HepG2 (cell line): ENCODE data around the gene LTBR. TPM values are rescaled to one million over a fixed set of nuclear protein-coding genes. Genes with fewer than 3 reads are reported as not detected.

Experiments
- ATAC-seq: fragments of 200-7000 bp; cut with Tn5 transposase; 3 replicates; pipeline ENCODE4 v1.9.1; 2020; ENCODE audit warnings: mild to moderate bottlenecking, moderate library complexity
- BruUV-seq: library from RNA; stranded (reverse); fragments of 400-500 nt; replicated peaks from 2 replicates; lab custom pipeline; 2021; lab: Mats Ljungman, UMichigan
- CTCF ChIA-PET: fragments of 300-600 bp; formaldehyde crosslinking; extraction: SDS; loops from one replicate; lab custom pipeline; 2021; ENCODE audit warnings: low total read pairs, inconsistent platforms, low intra/inter-chr PET ratio; lab: Yijun Ruan, JAX
- POLR2A ChIA-PET: fragments of 350-600 bp; sonication (Branson Sonifier 250); formaldehyde crosslinking; loops from one replicate; lab custom pipeline; 2020; ENCODE audit warnings: antibody characterized with exemption, inconsistent platforms; lab: Yijun Ruan, JAX
- DNase-seq: peaks from one replicate; pipeline ENCODE4 v3.0.0-alpha.2; 2015; ENCODE audit warnings: low spot score
- FAIRE-seq: peaks from 3 replicates; lab custom pipeline; 2011; peaks lifted over from hg19 to GRCh38; lab: Jason Lieb, UNC
- H2AFZ ChIP-seq: one replicate; pipeline ENCODE4 v1.6.1; 2011; ENCODE audit warnings: low read length, inconsistent platforms
- H3K27ac ChIP-seq: fragments of 300-600 bp; 3 replicates; pipeline ENCODE4 v1.8.0; 2011; ENCODE audit warnings: mixed run types, mild to moderate bottlenecking, mixed read lengths, low read length, inconsistent platforms; ENCODE audit not compliant: insufficient read depth; ENCODE audit errors: extremely low read length
- H3K27me3 ChIP-seq, 2 experiments: fragments of 200-600 bp in 1 of 2; 2 replicates in 1 of 2; 3 replicates in 1 of 2; pipeline versions ENCODE4 v1.6.0 to v1.8.0; 2011; ENCODE audit warnings: low read length in 2 of 2, mild to moderate bottlenecking in 2 of 2, moderate library complexity in 2 of 2, inconsistent platforms in 1 of 2; ENCODE audit not compliant: insufficient read depth in 2 of 2, control insufficient read depth in 1 of 2
- H3K36me3 ChIP-seq, 2 experiments: fragments of 200-600 bp in 1 of 2; replicated peaks in 1 of 2; 2 replicates in 1 of 2; 3 replicates in 1 of 2; pipeline versions ENCODE4 v1.5.1 to v1.8.0; 2011; ENCODE audit warnings: low read length in 2 of 2, inconsistent platforms in 1 of 2; ENCODE audit not compliant: insufficient read depth in 2 of 2, control insufficient read depth in 1 of 2
- H3K4me1 ChIP-seq: 2 replicates; pipeline ENCODE4 v1.5.1; 2012; ENCODE audit warnings: low read length, inconsistent platforms; ENCODE audit not compliant: insufficient read depth
- H3K4me2 ChIP-seq: 2 replicates; pipeline ENCODE4 v1.6.0; 2011; ENCODE audit warnings: low read depth, low read length, inconsistent platforms
- H3K4me3 ChIP-seq, 3 experiments: fragments of 200-600 bp in 1 of 3; sonication (generic), shearing (Covaris generic) in 1 of 3; replicated peaks in 1 of 3; 2 replicates each; pipeline ENCODE4 v1.5.1; 2011 to 2016; ENCODE audit warnings: low read length in 3 of 3, inconsistent platforms in 2 of 3, low read depth in 2 of 3, mild to moderate bottlenecking in 2 of 3, control low read depth in 1 of 3, mixed read lengths in 1 of 3; ENCODE audit not compliant: insufficient read depth in 1 of 3
- H3K79me2 ChIP-seq: one replicate; pipeline ENCODE4 v1.6.1; 2011; ENCODE audit warnings: low read length, inconsistent platforms; ENCODE audit not compliant: insufficient read depth
- H3K9ac ChIP-seq: 2 replicates; pipeline ENCODE4 v1.6.0; 2011; ENCODE audit warnings: mild to moderate bottlenecking, low read depth, low read length, inconsistent platforms; ENCODE audit not compliant: insufficient read depth
- H3K9me3 ChIP-seq: 2 replicates; pipeline ENCODE4 v1.5.1; 2012; ENCODE audit warnings: mild to moderate bottlenecking, low read length
- H4K20me1 ChIP-seq: 2 replicates; pipeline ENCODE4 v1.6.0; 2011; ENCODE audit warnings: inconsistent platforms, mild to moderate bottlenecking, low read length, moderate library complexity; ENCODE audit not compliant: insufficient read depth
- EED ChIP-seq: sonication (generic); formaldehyde crosslinking; IDR thresholded peaks from 2 replicates; pipeline ENCODE4 v1.5.0; 2020; ENCODE audit warnings: mild to moderate bottlenecking, missing genetic modification reagents
- MAZ ChIP-seq, 2 experiments: sonication (generic) in 1 of 2; formaldehyde crosslinking in 1 of 2; IDR thresholded peaks; 2 replicates each; pipeline versions ENCODE4 v1.5.0 to v1.6.1; 2012 to 2020; ENCODE audit warnings: low read depth in 2 of 2, mild to moderate bottlenecking in 2 of 2, borderline replicate concordance in 1 of 2, improper control_type of control experiment in 1 of 2, low read length in 1 of 2, missing genetic modification reagents in 1 of 2, moderate library complexity in 1 of 2
- MED1 ChIP-seq: sonication (generic); formaldehyde crosslinking; IDR thresholded peaks from 2 replicates; pipeline ENCODE4 v1.4.0; 2020; ENCODE audit warnings: missing genetic modification reagents
- NR2F6 ChIP-seq, 2 experiments: IDR thresholded peaks; 2 replicates each; pipeline ENCODE4 v1.6.1; 2016; ENCODE audit warnings: antibody characterized with exemption in 1 of 2, mild to moderate bottlenecking in 1 of 2
- ZNF263 ChIP-seq: sonication (generic); formaldehyde crosslinking; IDR thresholded peaks from 2 replicates; pipeline ENCODE4 v1.4.0; 2020; ENCODE audit warnings: missing genetic modification reagents
- WGBS: methylation state at CpG from one replicate; pipeline ENCODE4 v1.1.6; 2017; ENCODE audit warnings: low lambda C conversion rate; 5-methylcytosine and 5-hydroxymethylcytosine counted together
- in situ Hi-C: cut with HindIII; loops from 2 replicates; pipeline ENCODE4 v1.10.0; 2017; ENCODE audit warnings: low pct_unique_long_range_greater_than_20kb; ENCODE audit not compliant: extremely low pct_ligation_motif_present
- intact Hi-C: fragments of 100-400 bp; cut with micrococcal nuclease; formaldehyde crosslinking; loops from one replicate; pipeline ENCODE4 v1.10.0; 2022; ENCODE audit not compliant: unreplicated experiment
- polyA plus RNA-seq, 8 experiments: library from polyadenylated mRNA; depleted of rRNA in 3 of 8; stranded (reverse) in 7 of 8; unstranded in 1 of 8; fragments of >200 nt; fragmentation: Illumina TruSeq in 4 of 8; extraction: Trizol in 4 of 8; gene quantifications; 2 replicates each; pipeline versions ENCODE4 v1.2.1 to v1.2.3, GENCODE V29; 2011 to 2016; ENCODE audit warnings: low read depth in 4 of 8, missing spikeins in 1 of 8, mixed read lengths in 1 of 8; ENCODE audit not compliant: insufficient read depth in 1 of 8
- total RNA-seq, 5 experiments: library from RNA; depleted of rRNA; stranded (reverse); fragments of >200 nt; fragmentation: Illumina TruSeq; extraction: Trizol; gene quantifications; 2 replicates each; pipeline ENCODE4 v1.2.3, GENCODE V29; 2016; ENCODE audit warnings: low read depth in 1 of 5
- TF ChIP-seq, protein P1 (sequence below): sonication (generic); formaldehyde crosslinking; IDR thresholded peaks from 2 replicates; pipeline ENCODE4 v1.5.0; 2020; ENCODE audit warnings: missing genetic modification reagents, mild to moderate bottlenecking, borderline replicate concordance

LTBR gene
- total and polyA plus RNA-seq, 2 of the 13 experiments (the other 11 are each of a cell fraction or from before 2014, with no cell fraction given): 31.4 to 34.8 TPM

DNA sequence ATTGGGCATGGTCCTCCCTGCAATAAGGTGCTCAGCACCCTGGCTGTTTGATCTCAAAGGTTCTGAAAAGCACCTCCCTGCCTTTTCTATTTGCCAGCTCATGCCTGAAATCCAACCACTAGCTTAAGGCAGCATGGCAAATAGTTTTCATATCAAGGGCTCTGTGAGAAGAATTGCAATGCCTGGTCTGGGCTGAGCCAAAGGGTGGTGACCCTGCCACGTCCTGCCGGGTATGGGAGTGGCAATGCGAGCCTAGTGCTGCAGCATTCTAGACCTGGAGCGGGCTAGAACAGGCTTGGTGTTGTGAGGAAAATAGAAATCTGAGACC lies 6.3 kb upstream of the LTBR start (continued):
- TF ChIP-seq NR2F6 (IDR thresholded peaks at IDR 0.05) (no peak), NR2F6 (CRISPR knock-in tag; IDR thresholded peaks at IDR 0.05) (no peak), MAZ (IDR thresholded peaks at IDR 0.05; ENCODE audit: borderline replicate concordance, low read depth, low read length) (no peak), MAZ (CRISPR knock-in tag; IDR thresholded peaks at IDR 0.05; ENCODE audit: low read depth) (no peak), MED1 (CRISPR knock-in tag) (peak; percentile 19; the same call in 1 of the 2 replicates), EED (CRISPR knock-in tag) (no peak), ZNF263 (CRISPR knock-in tag) (peak; percentile 89)

DNA sequence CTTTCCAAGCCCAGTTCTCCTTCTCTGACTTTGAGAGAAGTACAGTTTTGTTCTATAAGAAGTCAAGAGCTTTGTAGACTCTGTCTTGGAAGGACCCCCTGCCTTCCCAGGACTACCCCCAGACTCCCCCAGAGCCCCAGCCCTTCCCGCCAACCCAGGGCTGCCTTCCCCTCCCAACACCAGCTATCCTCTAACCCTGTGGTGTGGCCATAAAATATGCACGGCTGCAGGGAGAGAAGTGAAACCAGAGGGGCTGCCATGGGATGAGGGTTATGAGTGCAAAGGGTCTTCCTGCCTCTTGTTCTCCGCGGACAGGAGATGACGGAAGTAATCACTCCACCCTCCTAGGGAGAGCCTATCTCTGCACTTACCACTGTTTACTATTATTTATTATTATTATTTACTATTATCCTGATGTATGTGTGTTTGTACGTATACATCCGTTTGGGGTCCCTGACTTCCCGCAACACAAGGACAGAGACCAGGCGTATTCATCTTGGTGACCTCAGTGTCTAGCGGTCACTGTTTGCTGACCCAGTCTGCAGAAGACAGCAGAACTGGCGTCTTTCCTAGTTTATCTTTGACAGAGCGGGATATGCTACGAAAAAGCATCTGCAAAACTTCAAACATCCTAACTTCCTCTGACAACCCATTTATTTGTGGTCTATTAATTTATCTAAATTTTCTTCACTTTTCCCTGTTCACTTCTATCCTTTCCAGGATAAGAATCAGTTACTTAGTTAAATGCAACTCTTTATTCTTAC lies 5.1 kb upstream of the LTBR start:
- BruUV-seq: no TSS peak
- H3K79me2 ChIP-seq: peaks cover 9% of the 10 kb centered on the region
- ATAC-seq (no peak), DNase-seq (no peak)
- CTCF ChIA-PET: no interaction called here
- POLR2A ChIA-PET: interaction anchor here (1.2 to 7.2 kb wide), 3 partner anchors 6 to 52 kb away, joined by 4 to 136 read pairs (median 4); partner anchors contain the start of gene SCNN1A
- peaks cover 66% of the 10 kb centered on the region for H3K4me1 ChIP-seq
- WGBS: 78% methylated on average over 13 of the region's 13 CpGs
- no peak overlapping the region for H3K27ac ChIP-seq
- intact Hi-C loops: no loop called here
- TF ChIP-seq, protein P1, sequence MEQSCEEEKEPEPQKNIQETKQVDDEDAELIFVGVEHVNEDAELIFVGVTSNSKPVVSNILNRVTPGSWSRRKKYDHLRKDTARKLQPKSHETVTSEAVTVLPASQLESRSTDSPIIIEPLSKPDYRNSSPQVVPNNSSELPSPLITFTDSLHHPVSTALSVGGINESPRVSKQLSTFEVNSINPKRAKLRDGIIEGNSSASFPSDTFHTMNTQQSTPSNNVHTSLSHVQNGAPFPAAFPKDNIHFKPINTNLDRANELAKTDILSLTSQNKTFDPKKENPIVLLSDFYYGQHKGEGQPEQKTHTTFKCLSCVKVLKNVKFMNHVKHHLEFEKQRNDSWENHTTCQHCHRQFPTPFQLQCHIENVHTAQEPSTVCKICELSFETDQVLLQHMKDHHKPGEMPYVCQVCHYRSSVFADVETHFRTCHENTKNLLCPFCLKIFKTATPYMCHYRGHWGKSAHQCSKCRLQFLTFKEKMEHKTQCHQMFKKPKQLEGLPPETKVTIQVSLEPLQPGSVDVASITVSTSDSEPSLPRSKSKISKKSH: no peak
- TF ChIP-seq, all 625 proteins: peak for 0
- no peaks in the 10 kb centered on the region for H4K20me1 ChIP-seq
- in situ Hi-C loops: no loop called here
- H2AFZ ChIP-seq: no peak overlapping the region
- no peak overlapping the region for H3K9ac ChIP-seq
- H3K4me2 ChIP-seq: no peak overlapping the region
- no peaks in the 10 kb centered on the region for H3K36me3 ChIP-seq
- no peak for FAIRE-seq
- peaks cover 0 to 16% of the 10 kb centered on the region in 2 experiments; a peak in 3 of 5 replicates for H3K27me3 ChIP-seq
- H3K4me3 ChIP-seq: no peak overlapping the region
- no peaks in the 10 kb centered on the region for H3K9me3 ChIP-seq
